Jurkat, Clone E6-1 (cell line): ENCODE data around the gene URI1.

Experiments
- DNase-seq: peaks from one replicate; pipeline ENCODE4 v3.0.0-alpha.2; 2011; ENCODE audit warnings: low read depth, low spot score
- H3K4me3 ChIP-seq: 2 replicates; pipeline ENCODE4 v1.5.1; 2011; ENCODE audit warnings: mild to moderate bottlenecking, low read length, control low read depth, moderate library complexity

URI1 gene

GRCh38 chr19:30064348-30064699, 122.3 kb downstream of the URI1 start:
- no peak for DNase-seq

GRCh38 chr19:30064771-30065494, 122.9 kb downstream of the URI1 start:
- no peak for DNase-seq

More at GRCh38 chr19:30064348-30064699, 122.3 kb downstream of the URI1 start:
- H3K4me3 ChIP-seq, result no peak overlapping the region

GRCh38 chr19:30065680-30066606, 123.9 kb downstream of the URI1 start:
- no peak overlapping the region for H3K4me3 ChIP-seq
- DNase-seq, result peak; percentile 42

More at GRCh38 chr19:30064771-30065494, 122.9 kb downstream of the URI1 start:
- H3K4me3 ChIP-seq, result no peak overlapping the region
